ENCODE measurements around the gene C2CD5.
A peak's percentile ranks its signal among the peaks of the same experiment; 100 is the strongest.

The C2CD5 gene

GRCh38 chr12:22437031-22437806 lies 107.1 kb downstream of the C2CD5 start:
- no peaks in the 10 kb centered on the region for H3K4me1 ChIP-seq (ENCODE audit: low read length)
- H3K9me2 ChIP-seq (replicated peaks; ENCODE audit: insufficient read depth, low read length) = no peaks in the 10 kb centered on the region
- no peaks in the 10 kb centered on the region for H3K36me3 ChIP-seq (replicated peaks; ENCODE audit: insufficient read depth, low read length)
- no peaks in the 10 kb centered on the region for H3F3A ChIP-seq (ENCODE audit: insufficient read depth, low read length)
- H3K4me3 ChIP-seq (ENCODE audit: low read length) = no peak overlapping the region
- DNase-seq = no peak
- H3K27ac ChIP-seq (ENCODE audit: low read length) = no peak overlapping the region
- TF ChIP-seq, protein P1, sequence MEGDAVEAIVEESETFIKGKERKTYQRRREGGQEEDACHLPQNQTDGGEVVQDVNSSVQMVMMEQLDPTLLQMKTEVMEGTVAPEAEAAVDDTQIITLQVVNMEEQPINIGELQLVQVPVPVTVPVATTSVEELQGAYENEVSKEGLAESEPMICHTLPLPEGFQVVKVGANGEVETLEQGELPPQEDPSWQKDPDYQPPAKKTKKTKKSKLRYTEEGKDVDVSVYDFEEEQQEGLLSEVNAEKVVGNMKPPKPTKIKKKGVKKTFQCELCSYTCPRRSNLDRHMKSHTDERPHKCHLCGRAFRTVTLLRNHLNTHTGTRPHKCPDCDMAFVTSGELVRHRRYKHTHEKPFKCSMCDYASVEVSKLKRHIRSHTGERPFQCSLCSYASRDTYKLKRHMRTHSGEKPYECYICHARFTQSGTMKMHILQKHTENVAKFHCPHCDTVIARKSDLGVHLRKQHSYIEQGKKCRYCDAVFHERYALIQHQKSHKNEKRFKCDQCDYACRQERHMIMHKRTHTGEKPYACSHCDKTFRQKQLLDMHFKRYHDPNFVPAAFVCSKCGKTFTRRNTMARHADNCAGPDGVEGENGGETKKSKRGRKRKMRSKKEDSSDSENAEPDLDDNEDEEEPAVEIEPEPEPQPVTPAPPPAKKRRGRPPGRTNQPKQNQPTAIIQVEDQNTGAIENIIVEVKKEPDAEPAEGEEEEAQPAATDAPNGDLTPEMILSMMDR (IDR thresholded peaks at IDR 0.05; ENCODE audit: low read length) = no peak
- TF ChIP-seq EZH2 (optimal IDR thresholded peaks at IDR 0.05; ENCODE audit: low read depth, low read length) (no peak), EZH2phosphoT487 (IDR thresholded peaks at IDR 0.05; ENCODE audit: low read length) (no peak)
- no peak overlapping the region for H3K9ac ChIP-seq (ENCODE audit: low read length)
- H3K27me3 ChIP-seq (replicated peaks; ENCODE audit: insufficient read depth, low read length) = no peaks in the 10 kb centered on the region
- no peaks in the 10 kb centered on the region for H4K20me1 ChIP-seq (ENCODE audit: insufficient read depth, low read length)
- H3K4me2 ChIP-seq (ENCODE audit: low read depth, low read length) = no peak overlapping the region
- no peaks in the 10 kb centered on the region for H3K79me2 ChIP-seq (ENCODE audit: low read length)
- H3K9me3 ChIP-seq (replicated peaks; ENCODE audit: insufficient read depth, low read length) = no peaks in the 10 kb centered on the region
- no peak overlapping the region for H2AFZ ChIP-seq (ENCODE audit: low read length)

- TF ChIP-seq, protein P1 (IDR thresholded peaks at IDR 0.05; ENCODE audit: low read length) = no peak
- no peak for TF ChIP-seq EZH2phosphoT487 (IDR thresholded peaks at IDR 0.05; ENCODE audit: low read length)
- no peak for TF ChIP-seq EZH2 (optimal IDR thresholded peaks at IDR 0.05; ENCODE audit: low read depth, low read length)
- Histone ChIP-seq H3K27me3 (replicated peaks; ENCODE audit: insufficient read depth, low read length) (no peaks in the 10 kb centered on the region), H3K9me2 (replicated peaks; ENCODE audit: insufficient read depth, low read length) (no peaks in the 10 kb centered on the region), H4K20me1 (ENCODE audit: insufficient read depth, low read length) (no peaks in the 10 kb centered on the region), H2AFZ (ENCODE audit: low read length) (no peak overlapping the region), H3K9ac (ENCODE audit: low read length) (no peak overlapping the region), H3K36me3 (replicated peaks; ENCODE audit: insufficient read depth, low read length) (no peaks in the 10 kb centered on the region), H3K27ac (ENCODE audit: low read length) (no peak overlapping the region), H3K4me2 (ENCODE audit: low read depth, low read length) (no peak overlapping the region), H3K4me3 (ENCODE audit: low read length) (no peak overlapping the region), H3K79me2 (ENCODE audit: low read length) (no peaks in the 10 kb centered on the region), H3K4me1 (ENCODE audit: low read length) (peaks cover 5% of the 10 kb centered on the region; the same call in 1 of the 2 replicates), H3K9me3 (replicated peaks; ENCODE audit: insufficient read depth, low read length) (no peaks in the 10 kb centered on the region), H3F3A (ENCODE audit: insufficient read depth, low read length) (no peaks in the 10 kb centered on the region)
- no peak for DNase-seq
These were observed 108.8 kb downstream of the C2CD5 start for GRCh38 chr12:22435583-22435982.

DNA sequence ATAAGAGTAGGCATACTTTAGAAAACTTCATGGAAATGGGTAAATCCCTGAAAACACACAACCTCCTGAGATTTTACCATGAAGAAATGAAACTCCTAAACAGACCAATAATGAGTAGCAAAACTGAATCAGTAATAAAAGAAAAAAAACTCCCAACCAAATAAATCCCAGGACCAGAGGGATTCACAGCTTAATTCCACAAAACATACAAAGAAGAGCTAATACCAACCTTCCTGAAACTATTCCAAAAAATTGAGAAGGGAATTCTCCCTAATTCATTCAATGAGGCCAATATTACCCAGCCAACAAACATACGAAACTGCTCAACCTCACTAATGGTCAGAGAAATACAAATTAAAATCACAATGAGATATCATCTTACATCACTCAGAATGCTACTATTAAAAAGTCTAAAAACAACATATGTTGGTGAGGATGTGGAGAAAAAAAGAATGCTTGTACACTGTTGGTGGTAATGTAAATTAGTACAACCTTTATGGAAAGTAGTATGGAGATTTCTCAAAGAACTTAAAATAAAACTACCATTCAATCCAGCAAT lies 112.6 kb downstream of the C2CD5 start:
- Histone ChIP-seq H4K20me1 (ENCODE audit: insufficient read depth, low read length) (no peaks in the 10 kb centered on the region), H3K9me3 (replicated peaks; ENCODE audit: insufficient read depth, low read length) (no peaks in the 10 kb centered on the region), H3K27ac (ENCODE audit: low read length) (peak overlapping the region; percentile 17; the same call in 1 of the 2 replicates), H3K9ac (ENCODE audit: low read length) (no peak overlapping the region), H2AFZ (ENCODE audit: low read length) (peak overlapping the region; percentile 9; the same call in 1 of the 2 replicates), H3K4me1 (ENCODE audit: low read length) (peaks cover 5% of the 10 kb centered on the region; the same call in 1 of the 2 replicates), H3K36me3 (replicated peaks; ENCODE audit: insufficient read depth, low read length) (no peaks in the 10 kb centered on the region), H3K4me2 (ENCODE audit: low read depth, low read length) (peak overlapping the region; percentile 43), H3F3A (ENCODE audit: insufficient read depth, low read length) (no peaks in the 10 kb centered on the region), H3K27me3 (replicated peaks; ENCODE audit: insufficient read depth, low read length) (no peaks in the 10 kb centered on the region), H3K79me2 (ENCODE audit: low read length) (no peaks in the 10 kb centered on the region), H3K9me2 (replicated peaks; ENCODE audit: insufficient read depth, low read length) (no peaks in the 10 kb centered on the region), H3K4me3 (ENCODE audit: low read length) (no peak overlapping the region)
- TF ChIP-seq, protein P1 (IDR thresholded peaks at IDR 0.05; ENCODE audit: low read length) = no peak
- TF ChIP-seq EZH2 (optimal IDR thresholded peaks at IDR 0.05; ENCODE audit: low read depth, low read length) (no peak), EZH2phosphoT487 (IDR thresholded peaks at IDR 0.05; ENCODE audit: low read length) (no peak)
- DNase-seq = peak; percentile 16
